ENCODE data around the gene LMBR1.

DNA sequence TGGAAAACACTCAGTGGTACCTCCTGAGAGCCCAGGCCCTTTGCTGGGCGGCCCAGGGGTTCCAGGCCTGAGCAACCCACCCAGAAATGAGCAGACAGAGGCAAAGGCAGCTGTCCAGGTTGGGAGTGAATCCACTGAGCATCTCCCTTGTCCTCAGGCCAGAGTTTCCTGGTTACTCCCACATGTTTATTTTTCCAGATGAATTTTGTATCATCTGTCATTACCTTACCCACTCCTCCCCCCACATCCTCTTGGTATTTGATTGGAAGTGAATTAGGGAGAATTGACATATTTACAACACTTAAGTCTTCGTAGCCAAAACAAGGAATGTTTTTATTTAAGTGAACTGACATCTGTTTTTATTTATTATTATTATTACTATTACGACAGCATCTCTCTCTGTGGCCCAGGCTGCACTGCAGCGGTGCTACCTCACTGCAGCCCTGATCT lies 13.2 kb upstream of the LMBR1 start:
- TF ChIP-seq, protein P1, sequence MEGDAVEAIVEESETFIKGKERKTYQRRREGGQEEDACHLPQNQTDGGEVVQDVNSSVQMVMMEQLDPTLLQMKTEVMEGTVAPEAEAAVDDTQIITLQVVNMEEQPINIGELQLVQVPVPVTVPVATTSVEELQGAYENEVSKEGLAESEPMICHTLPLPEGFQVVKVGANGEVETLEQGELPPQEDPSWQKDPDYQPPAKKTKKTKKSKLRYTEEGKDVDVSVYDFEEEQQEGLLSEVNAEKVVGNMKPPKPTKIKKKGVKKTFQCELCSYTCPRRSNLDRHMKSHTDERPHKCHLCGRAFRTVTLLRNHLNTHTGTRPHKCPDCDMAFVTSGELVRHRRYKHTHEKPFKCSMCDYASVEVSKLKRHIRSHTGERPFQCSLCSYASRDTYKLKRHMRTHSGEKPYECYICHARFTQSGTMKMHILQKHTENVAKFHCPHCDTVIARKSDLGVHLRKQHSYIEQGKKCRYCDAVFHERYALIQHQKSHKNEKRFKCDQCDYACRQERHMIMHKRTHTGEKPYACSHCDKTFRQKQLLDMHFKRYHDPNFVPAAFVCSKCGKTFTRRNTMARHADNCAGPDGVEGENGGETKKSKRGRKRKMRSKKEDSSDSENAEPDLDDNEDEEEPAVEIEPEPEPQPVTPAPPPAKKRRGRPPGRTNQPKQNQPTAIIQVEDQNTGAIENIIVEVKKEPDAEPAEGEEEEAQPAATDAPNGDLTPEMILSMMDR (IDR thresholded peaks at IDR 0.05) = no peak
- TF ChIP-seq POLR2A (IDR thresholded peaks at IDR 0.05) (no peak), POLR2AphosphoS5 (IDR thresholded peaks at IDR 0.05) (no peak)

Measured in gastroesophageal sphincter (tissue), 3 donors.